IPS-18c (cell line): ENCODE data around the gene KAT6B.
"Not testable (repeated sequence)": the region's sequence is repeated elsewhere in the genome, so short reads cannot be mapped to it uniquely, and the experiment has no call there.

Experiments
- H3K4me3 ChIP-seq: 2 replicates; pipeline ENCODE4 v1.7.0; 2013; ENCODE audit warnings: low read depth, mild to moderate bottlenecking, low read length, moderate library complexity; ENCODE audit not compliant: insufficient read depth
- H3K9me3 ChIP-seq: one replicate; pipeline ENCODE4 v1.6.1; 2013; ENCODE audit warnings: mild to moderate bottlenecking, low read length, moderate library complexity; ENCODE audit not compliant: control insufficient read depth, insufficient read depth

KAT6B gene

GRCh38 chr10:74826142-74827044 lies at the start of gene KAT6B:
Gene KAT6B (plus strand): TSS chr10:74826600. CDS start chr10:74842858, 16,258 bp downstream.
- H3K4me3 ChIP-seq = peak within 1 kb of the TSS; percentile 82
- H3K9me3 ChIP-seq = no peaks in the 10 kb centered on the region

GRCh38 chr10:74778436-74779094 lies 47.8 kb upstream of the KAT6B start:
- H3K9me3 ChIP-seq = peaks cover 8% of the 10 kb centered on the region

GRCh38 chr10:74781870-74782269 lies 44.5 kb upstream of the KAT6B start:
- not testable (repeated sequence) for H3K9me3 ChIP-seq, H3K4me3 ChIP-seq

More at GRCh38 chr10:74778436-74779094, 47.8 kb upstream of the KAT6B start:
- no peak overlapping the region for H3K4me3 ChIP-seq

GRCh38 chr10:74784462-74784861 lies 41.9 kb upstream of the KAT6B start:
- H3K9me3 ChIP-seq = no peaks in the 10 kb centered on the region

GRCh38 chr10:74786126-74786525 lies 40.3 kb upstream of the KAT6B start:
- no peaks in the 10 kb centered on the region for H3K9me3 ChIP-seq
- no peak overlapping the region for H3K4me3 ChIP-seq

More at GRCh38 chr10:74784462-74784861, 41.9 kb upstream of the KAT6B start:
- no peak overlapping the region for H3K4me3 ChIP-seq

- no peaks in the 10 kb centered on the region for H3K9me3 ChIP-seq
- H3K4me3 ChIP-seq = no peak overlapping the region
Measured at GRCh38 chr10:74787457-74787856, 38.9 kb upstream of the KAT6B start.

GRCh38 chr10:74791979-74792378 lies 34.4 kb upstream of the KAT6B start:
- not testable (repeated sequence) for H3K4me3 ChIP-seq, H3K9me3 ChIP-seq

GRCh38 chr10:74792726-74793125 lies 33.7 kb upstream of the KAT6B start:
- no peak overlapping the region for H3K4me3 ChIP-seq
- H3K9me3 ChIP-seq = peaks cover 2% of the 10 kb centered on the region

GRCh38 chr10:74793240-74793639 lies 33.2 kb upstream of the KAT6B start:
- not testable (repeated sequence) for H3K4me3 ChIP-seq, H3K9me3 ChIP-seq

GRCh38 chr10:74794531-74794930 lies 31.9 kb upstream of the KAT6B start:
- H3K9me3 ChIP-seq = peaks cover 2% of the 10 kb centered on the region
- H3K4me3 ChIP-seq = no peak overlapping the region

- Histone ChIP-seq H3K4me3 (no peak overlapping the region), H3K9me3 (peaks cover 2% of the 10 kb centered on the region)
Measured at GRCh38 chr10:74797550-74797949, 28.9 kb upstream of the KAT6B start.

GRCh38 chr10:74799721-74800221 lies 26.6 kb upstream of the KAT6B start:
- no peaks in the 10 kb centered on the region for H3K9me3 ChIP-seq

GRCh38 chr10:74801447-74801846 lies 25.0 kb upstream of the KAT6B start:
- Histone ChIP-seq H3K4me3 (no peak overlapping the region), H3K9me3 (no peaks in the 10 kb centered on the region)

More at GRCh38 chr10:74799721-74800221, 26.6 kb upstream of the KAT6B start:
- no peak overlapping the region for H3K4me3 ChIP-seq

- no peak overlapping the region for H3K4me3 ChIP-seq
- no peaks in the 10 kb centered on the region for H3K9me3 ChIP-seq
Measured at GRCh38 chr10:74808501-74808900, 17.9 kb upstream of the KAT6B start.

GRCh38 chr10:74810087-74810486 lies 16.3 kb upstream of the KAT6B start:
- H3K9me3 ChIP-seq = no peaks in the 10 kb centered on the region
- H3K4me3 ChIP-seq = no peak overlapping the region

GRCh38 chr10:74813381-74814259 lies 12.8 kb upstream of the KAT6B start:
- no peak overlapping the region for H3K4me3 ChIP-seq

GRCh38 chr10:74814797-74815196 lies 11.6 kb upstream of the KAT6B start:
- H3K9me3 ChIP-seq = peaks cover 2% of the 10 kb centered on the region
- no peak overlapping the region for H3K4me3 ChIP-seq

More at GRCh38 chr10:74813381-74814259, 12.8 kb upstream of the KAT6B start:
- H3K9me3 ChIP-seq = peaks cover 2% of the 10 kb centered on the region
